Testis (tissue), 2 donors: Measurements from ENCODE around the gene DGKB.

Experiments
- CTCF ChIP-seq, 3 experiments: fragments of 450-650 bp in 2 of 3; fragments of 200-600 bp in 1 of 3; sonication (generic) in 1 of 3; IDR thresholded peaks; one replicate each; pipeline ENCODE4 v1.5.1; 2016 to 2019; ENCODE audit warnings: antibody characterized with exemption in 3 of 3, mild to moderate bottlenecking in 2 of 3, moderate library complexity in 1 of 3
- POLR2A ChIP-seq: fragments of 450-650 bp; IDR thresholded peaks from one replicate; pipeline ENCODE4 v1.6.1; 2017; ENCODE audit warnings: antibody characterized with exemption, mild to moderate bottlenecking, moderate library complexity

GRCh38 chr7:14289957-14290356, 612.6 kb downstream of the DGKB start:
- no peak for TF ChIP-seq POLR2A
- TF ChIP-seq CTCF (IDR thresholded peaks at IDR 0.05) = no peak
